ENCODE results near the gene IREB2. TPM values are rescaled to one million over a fixed set of nuclear protein-coding genes. Genes with fewer than 3 reads are reported as not detected.
A peak's percentile ranks its signal among the peaks of the same experiment; 100 is the strongest.

Gene IREB2
- total and polyA plus RNA-seq, 2 donors (not counting 3 experiments of a cell fraction or from before 2014, with no cell fraction given), result 12.7 to 51.4 TPM

DNA sequence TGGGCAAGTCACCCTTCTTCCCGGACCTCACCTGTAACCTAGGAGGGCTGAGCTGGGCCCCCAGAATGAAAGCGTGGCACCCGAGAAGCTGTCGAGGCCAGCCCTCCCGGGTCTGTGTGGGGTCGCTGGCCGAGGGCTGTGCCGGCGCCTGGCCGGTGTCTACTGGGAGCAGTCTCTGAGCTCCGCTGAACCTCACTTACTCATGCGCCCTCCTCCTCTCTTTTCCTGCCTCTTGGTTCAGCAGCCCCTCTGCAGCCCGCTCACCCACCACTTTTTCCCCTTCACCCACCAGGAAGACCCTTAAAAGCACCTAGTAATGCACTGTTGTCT is 69.8 kb downstream of the IREB2 start:
- no peak for DNase-seq (ENCODE audit: low read depth, low spot score)
- TF ChIP-seq GATA2 (IDR thresholded peaks at IDR 0.05; ENCODE audit: insufficient read depth, insufficient read length, low read depth, low read length), result no peak
- TF ChIP-seq, protein P1, sequence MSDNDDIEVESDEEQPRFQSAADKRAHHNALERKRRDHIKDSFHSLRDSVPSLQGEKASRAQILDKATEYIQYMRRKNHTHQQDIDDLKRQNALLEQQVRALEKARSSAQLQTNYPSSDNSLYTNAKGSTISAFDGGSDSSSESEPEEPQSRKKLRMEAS (IDR thresholded peaks at IDR 0.05; ENCODE audit: insufficient read depth, insufficient read length), result no peak
- TF ChIP-seq, protein P2, sequence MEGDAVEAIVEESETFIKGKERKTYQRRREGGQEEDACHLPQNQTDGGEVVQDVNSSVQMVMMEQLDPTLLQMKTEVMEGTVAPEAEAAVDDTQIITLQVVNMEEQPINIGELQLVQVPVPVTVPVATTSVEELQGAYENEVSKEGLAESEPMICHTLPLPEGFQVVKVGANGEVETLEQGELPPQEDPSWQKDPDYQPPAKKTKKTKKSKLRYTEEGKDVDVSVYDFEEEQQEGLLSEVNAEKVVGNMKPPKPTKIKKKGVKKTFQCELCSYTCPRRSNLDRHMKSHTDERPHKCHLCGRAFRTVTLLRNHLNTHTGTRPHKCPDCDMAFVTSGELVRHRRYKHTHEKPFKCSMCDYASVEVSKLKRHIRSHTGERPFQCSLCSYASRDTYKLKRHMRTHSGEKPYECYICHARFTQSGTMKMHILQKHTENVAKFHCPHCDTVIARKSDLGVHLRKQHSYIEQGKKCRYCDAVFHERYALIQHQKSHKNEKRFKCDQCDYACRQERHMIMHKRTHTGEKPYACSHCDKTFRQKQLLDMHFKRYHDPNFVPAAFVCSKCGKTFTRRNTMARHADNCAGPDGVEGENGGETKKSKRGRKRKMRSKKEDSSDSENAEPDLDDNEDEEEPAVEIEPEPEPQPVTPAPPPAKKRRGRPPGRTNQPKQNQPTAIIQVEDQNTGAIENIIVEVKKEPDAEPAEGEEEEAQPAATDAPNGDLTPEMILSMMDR (IDR thresholded peaks at IDR 0.05; ENCODE audit: extremely low read depth in 1 of 2, insufficient read depth in 1 of 2, low read depth in 1 of 2, low read length in 2 of 2), result no peak
- TF ChIP-seq EZH2 (IDR thresholded peaks at IDR 0.05; ENCODE audit: borderline replicate concordance, low read depth, low read length, severe bottlenecking), result no peak
- TF ChIP-seq POLR2AphosphoS5 (IDR thresholded peaks at IDR 0.05; ENCODE audit: insufficient read depth, low read depth, low read length), result no peak
- TF ChIP-seq MYC (IDR thresholded peaks at IDR 0.05; ENCODE audit: low read depth, low read length), result no peak
- no peak for TF ChIP-seq FOS (IDR thresholded peaks at IDR 0.05; ENCODE audit: borderline replicate concordance, insufficient read depth, low read length)
- no peak for TF ChIP-seq JUN (IDR thresholded peaks at IDR 0.05; ENCODE audit: borderline replicate concordance, insufficient read depth, insufficient read length, low read depth)
- TF ChIP-seq POLR2A (IDR thresholded peaks at IDR 0.05; ENCODE audit: low read depth, low read length), result no peak
- Histone ChIP-seq H3K79me2 (ENCODE audit: control insufficient read depth, insufficient read depth, low read length) (no peaks in the 10 kb centered on the region), H3K27ac (ENCODE audit: insufficient read depth, low read depth, low read length) (no peak overlapping the region), H4K20me1 (replicated peaks; ENCODE audit: control insufficient read depth, extremely low read depth, insufficient read depth, low read length) (no peaks in the 10 kb centered on the region), H3K9ac (replicated peaks; ENCODE audit: extremely low read depth, insufficient read depth, low read length) (peak overlapping the region; percentile 48), H3K4me2 (ENCODE audit: insufficient read depth, low read length) (peak overlapping the region; percentile 57), H3K4me1 (ENCODE audit: control insufficient read depth, extremely low read depth, insufficient read depth, low read length) (peaks cover 4% of the 10 kb centered on the region), H3K9me3 (replicated peaks; ENCODE audit: control insufficient read depth, insufficient read depth, low read length) (no peaks in the 10 kb centered on the region), H3K27me3 (ENCODE audit: control insufficient read depth in 2 of 2, insufficient read depth in 2 of 2, low read length in 2 of 2) (peaks cover 3 to 4% of the 10 kb centered on the region in 2 experiments), H3K9me1 (replicated peaks; ENCODE audit: control insufficient read depth, extremely low read depth, insufficient read depth, low read length) (no peaks in the 10 kb centered on the region), H3K4me3 (replicated peaks in 1 of 3; ENCODE audit: insufficient read depth in 1 of 3, low read depth in 1 of 3, low read length in 3 of 3) (peak overlapping the region; percentile 35 to 65 (median 65)), H3K36me3 (ENCODE audit: control insufficient read depth in 2 of 2, extremely low read depth in 1 of 2, insufficient read depth in 2 of 2, low read length in 2 of 2) (no peaks in the 10 kb centered on the region), H2AFZ (ENCODE audit: low read depth, low read length) (peak overlapping the region; percentile 97)
- CTCF ChIA-PET, result interaction anchor here (0.9 to 1.3 kb wide), 2 partner anchors 17 to 58 kb away, joined by 3 to 6 read pairs; partner anchors contain the start of gene CHRNA5
- no TSS peak for BruUV-seq (replicated peaks)
- FAIRE-seq, result no peak
- dilution Hi-C loops (cut with MboI; ENCODE audit: extremely low pct_ligation_motif_present, low sequenced_read_pairs) (no loop called here), intact Hi-C loops (cut with micrococcal nuclease) (loop anchor here (1.0 to 2.0 kb wide), 3 partner anchors 33 to 209 kb away; partner anchors contain the start of genes IREB2, PSMA4 and SKIC8)
- POLR2A ChIA-PET, result no interaction called here

Data from endothelial cell of umbilical vein (primary cell).